ENCODE measurements around the gene NAA16. TPM values are rescaled to one million over a fixed set of nuclear protein-coding genes. Genes with fewer than 3 reads are reported as not detected.
A peak's percentile ranks its signal among the peaks of the same experiment; 100 is the strongest.

NAA16 gene
- total RNA-seq, 2 donors from 2014 or later: 6.6 to 10.0 TPM

- Histone ChIP-seq H3K4me3 (no peak overlapping the region), H3K4me1 (peaks cover 0 to 34% of the 10 kb centered on the region in 2 donors), H3K27me3 (no peaks in the 10 kb centered on the region), H3K27ac (no peak overlapping the region), H3K9me3 (no peaks in the 10 kb centered on the region), H3K36me3 (no peaks in the 10 kb centered on the region)
- no peak for DNase-seq (ENCODE audit: low spot score)
- no peak for TF ChIP-seq CTCF (IDR thresholded peaks at IDR 0.05)
Measured at GRCh38 chr13:41315443-41316047, 4.5 kb downstream of the NAA16 start.

DNA sequence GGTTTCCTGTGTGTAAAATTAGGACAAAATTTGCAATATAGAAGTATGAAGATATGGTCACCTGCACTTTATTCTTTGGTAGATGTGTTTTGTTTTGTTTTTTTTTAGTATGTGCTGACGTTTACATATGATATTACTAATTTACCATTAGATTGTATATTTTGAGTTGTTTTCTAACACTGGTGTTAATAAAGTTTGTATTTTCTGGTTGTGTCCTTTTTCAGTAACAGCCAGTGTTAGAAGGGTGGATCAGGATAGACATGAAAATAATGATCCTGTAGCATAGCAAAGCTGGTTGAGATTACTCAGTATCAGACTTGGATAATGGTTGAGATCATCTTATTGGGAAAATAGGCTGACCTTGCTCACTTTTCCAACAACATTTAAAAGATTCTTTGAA lies 6.2 kb downstream of the NAA16 start:
- Histone ChIP-seq H3K27me3 (no peaks in the 10 kb centered on the region), H3K27ac (no peak overlapping the region)
- no peak for TF ChIP-seq CTCF (IDR thresholded peaks at IDR 0.05)

DNA sequence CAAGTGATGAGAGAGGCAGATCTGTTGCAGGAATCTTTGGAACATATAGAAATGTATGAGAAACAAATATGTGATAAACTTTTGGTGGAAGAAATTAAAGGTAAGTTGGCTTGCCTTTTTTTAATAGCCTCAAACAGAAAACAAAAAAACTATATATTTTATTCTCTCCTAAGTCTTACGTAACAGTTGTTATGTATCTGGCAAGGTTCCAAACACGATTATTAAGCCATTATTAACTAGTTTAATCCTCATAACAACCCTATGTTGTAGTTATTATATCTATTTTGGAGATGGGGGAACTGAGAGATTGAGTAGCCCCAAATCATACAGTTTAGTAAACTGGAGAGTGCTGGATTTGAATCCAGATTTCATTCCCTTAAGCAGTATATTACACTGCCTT lies 14.7 kb downstream of the NAA16 start:
- no peak for DNase-seq (ENCODE audit: low spot score)
- Histone ChIP-seq H3K27ac (no peak overlapping the region), H3K9me3 (no peaks in the 10 kb centered on the region), H3K36me3 (peaks cover 25% of the 10 kb centered on the region), H3K27me3 (no peaks in the 10 kb centered on the region), H3K4me1 (peaks cover 0 to 11% of the 10 kb centered on the region in 2 donors), H3K4me3 (no peak overlapping the region)
- no peak for TF ChIP-seq CTCF (IDR thresholded peaks at IDR 0.05)

More for the DNA sequence above, 6.2 kb downstream of the NAA16 start:
- H3K36me3 ChIP-seq: no peaks in the 10 kb centered on the region
- no peak for DNase-seq (ENCODE audit: low spot score)
- no peaks in the 10 kb centered on the region for H3K9me3 ChIP-seq
- H3K4me3 ChIP-seq: no peak overlapping the region
- H3K4me1 ChIP-seq: peaks cover 0 to 34% of the 10 kb centered on the region in 2 donors

DNA sequence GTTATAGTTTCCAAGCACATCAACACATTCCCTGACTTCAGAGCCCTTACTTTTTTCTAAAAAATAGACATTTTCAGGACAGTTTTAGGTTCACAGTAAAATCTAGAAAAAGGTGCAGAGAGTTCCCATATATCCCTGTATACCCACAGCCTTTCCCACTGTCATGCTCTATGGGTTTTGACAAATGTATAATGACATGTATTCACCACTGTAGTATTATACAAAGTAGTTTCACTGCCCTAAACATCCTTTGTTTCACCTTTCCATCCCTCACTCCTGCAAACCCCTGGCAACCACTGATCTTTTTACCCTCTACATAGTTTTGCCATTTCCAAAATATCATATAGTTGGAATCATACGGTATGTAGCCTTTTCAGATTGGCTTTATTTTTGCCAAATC lies 15.6 kb downstream of the NAA16 start:
- peaks cover 25% of the 10 kb centered on the region for H3K36me3 ChIP-seq

DNA sequence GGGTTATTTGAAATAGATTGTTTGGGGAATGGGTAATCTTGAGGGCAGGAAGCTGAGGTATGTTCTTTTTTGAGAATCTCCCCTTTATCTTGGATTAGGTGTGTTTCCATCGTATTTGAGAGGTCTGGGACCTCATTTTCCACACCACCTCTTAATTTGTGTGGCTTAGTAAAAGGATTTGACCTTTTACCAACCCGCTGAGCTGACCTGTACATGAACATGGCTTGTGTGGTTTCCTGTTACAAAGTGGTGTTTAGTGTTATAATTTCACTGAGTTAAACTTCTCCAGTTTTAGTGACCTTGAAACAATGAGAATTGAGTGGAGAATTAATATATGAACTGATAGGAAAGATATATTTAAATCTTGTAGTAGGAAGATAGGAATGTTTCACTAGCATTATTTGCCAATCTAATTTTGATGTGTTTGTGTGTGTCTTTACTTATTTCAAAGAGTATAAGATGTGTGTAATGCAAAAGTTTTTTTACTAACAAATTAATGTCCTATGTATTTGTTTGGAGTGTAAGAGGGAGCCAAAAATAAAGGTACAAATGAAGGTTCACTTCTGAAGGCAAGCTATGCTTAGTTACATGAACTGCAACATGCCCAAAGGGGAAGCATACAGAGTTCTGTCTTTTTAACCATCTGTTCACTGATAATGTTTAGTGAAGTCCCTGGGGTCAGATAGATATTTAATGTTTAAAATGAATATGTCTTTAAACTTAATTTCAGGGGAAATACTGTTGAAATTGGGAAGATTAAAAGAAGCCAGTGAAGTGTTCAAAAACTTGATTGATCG lies 17.1 kb downstream of the NAA16 start:
- Histone ChIP-seq H3K9me3 (no peaks in the 10 kb centered on the region), H3K4me3 (no peak overlapping the region), H3K27ac (peak overlapping the region; percentile 6 to 60), H3K27me3 (no peaks in the 10 kb centered on the region), H3K36me3 (peaks cover 25% of the 10 kb centered on the region), H3K4me1 (peaks cover 0 to 21% of the 10 kb centered on the region in 2 donors)
- no peak for DNase-seq (ENCODE audit: low spot score)
- no peak for TF ChIP-seq CTCF (IDR thresholded peaks at IDR 0.05)

More for the DNA sequence above, 15.6 kb downstream of the NAA16 start:
- no peak for TF ChIP-seq CTCF (IDR thresholded peaks at IDR 0.05)
- Histone ChIP-seq H3K4me3 (no peak overlapping the region), H3K9me3 (no peaks in the 10 kb centered on the region), H3K27me3 (no peaks in the 10 kb centered on the region), H3K27ac (no peak overlapping the region), H3K4me1 (peaks cover 0 to 12% of the 10 kb centered on the region in 2 donors)
- no peak for DNase-seq (ENCODE audit: low spot score)

All from right atrium auricular region (tissue), 2 donors.